Testis (tissue), 2 donors: ENCODE results near the gene SCRN1.

Experiments used
- POLR2A ChIP-seq: fragments of 450-650 bp; IDR thresholded peaks from one replicate; pipeline ENCODE4 v1.6.1; 2017; ENCODE audit warnings: antibody characterized with exemption, mild to moderate bottlenecking, moderate library complexity
- TF ChIP-seq, protein P1 (sequence below), 3 experiments: fragments of 450-650 bp in 2 of 3; fragments of 200-600 bp in 1 of 3; sonication (generic) in 1 of 3; IDR thresholded peaks; one replicate each; pipeline ENCODE4 v1.5.1; 2016 to 2019; ENCODE audit warnings: antibody characterized with exemption in 3 of 3, mild to moderate bottlenecking in 2 of 3, moderate library complexity in 1 of 3

DNA sequence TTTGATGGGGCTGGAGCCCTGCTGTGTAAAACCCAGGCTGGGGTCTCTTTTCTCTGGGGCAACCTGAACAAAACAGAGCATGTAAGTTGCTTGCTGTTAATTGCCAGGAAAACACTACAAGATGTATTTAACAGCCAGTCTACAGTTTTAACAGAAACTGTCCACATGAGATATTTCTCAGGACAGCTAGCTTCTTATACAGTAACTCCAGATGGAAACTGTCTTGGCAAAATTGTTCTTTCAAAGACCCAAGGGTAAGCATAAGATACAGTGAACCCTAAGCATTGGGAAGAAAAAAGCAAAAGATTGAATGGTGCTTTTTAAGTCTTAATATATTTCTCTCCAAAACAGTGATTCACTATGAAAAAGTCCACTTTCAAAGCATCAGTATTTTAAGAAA, 28.9 kb upstream of the SCRN1 start:
- no peak for TF ChIP-seq POLR2A
- TF ChIP-seq, protein P1, sequence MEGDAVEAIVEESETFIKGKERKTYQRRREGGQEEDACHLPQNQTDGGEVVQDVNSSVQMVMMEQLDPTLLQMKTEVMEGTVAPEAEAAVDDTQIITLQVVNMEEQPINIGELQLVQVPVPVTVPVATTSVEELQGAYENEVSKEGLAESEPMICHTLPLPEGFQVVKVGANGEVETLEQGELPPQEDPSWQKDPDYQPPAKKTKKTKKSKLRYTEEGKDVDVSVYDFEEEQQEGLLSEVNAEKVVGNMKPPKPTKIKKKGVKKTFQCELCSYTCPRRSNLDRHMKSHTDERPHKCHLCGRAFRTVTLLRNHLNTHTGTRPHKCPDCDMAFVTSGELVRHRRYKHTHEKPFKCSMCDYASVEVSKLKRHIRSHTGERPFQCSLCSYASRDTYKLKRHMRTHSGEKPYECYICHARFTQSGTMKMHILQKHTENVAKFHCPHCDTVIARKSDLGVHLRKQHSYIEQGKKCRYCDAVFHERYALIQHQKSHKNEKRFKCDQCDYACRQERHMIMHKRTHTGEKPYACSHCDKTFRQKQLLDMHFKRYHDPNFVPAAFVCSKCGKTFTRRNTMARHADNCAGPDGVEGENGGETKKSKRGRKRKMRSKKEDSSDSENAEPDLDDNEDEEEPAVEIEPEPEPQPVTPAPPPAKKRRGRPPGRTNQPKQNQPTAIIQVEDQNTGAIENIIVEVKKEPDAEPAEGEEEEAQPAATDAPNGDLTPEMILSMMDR (IDR thresholded peaks at IDR 0.05) = no peak
